Subcutaneous adipose tissue (tissue), 4 donors: ENCODE measurements around the gene TPRKB. TPM values are rescaled to one million over a fixed set of nuclear protein-coding genes. Genes with fewer than 3 reads are reported as not detected.
"Not testable (repeated sequence)": the region's sequence is repeated elsewhere in the genome, so short reads cannot be mapped to it uniquely, and the experiment has no call there.

Source experiments
- total RNA-seq, 4 donors: library from RNA; depleted of rRNA; stranded (reverse); fragments of >200 nt; gene quantifications; one replicate each; pipeline ENCODE4 v1.1.0, GENCODE V29; 2016
- TF ChIP-seq, protein P1 (sequence below): fragments of 450-650 bp; IDR thresholded peaks from one replicate; pipeline ENCODE4 v1.5.1; 2016; ENCODE audit warnings: low read depth, mild to moderate bottlenecking, control low read depth, antibody characterized with exemption, moderate library complexity

The TPRKB gene
- 10 to 100 TPM; 21.6 to 51.5 (median 28.1) TPM for total RNA-seq

DNA sequence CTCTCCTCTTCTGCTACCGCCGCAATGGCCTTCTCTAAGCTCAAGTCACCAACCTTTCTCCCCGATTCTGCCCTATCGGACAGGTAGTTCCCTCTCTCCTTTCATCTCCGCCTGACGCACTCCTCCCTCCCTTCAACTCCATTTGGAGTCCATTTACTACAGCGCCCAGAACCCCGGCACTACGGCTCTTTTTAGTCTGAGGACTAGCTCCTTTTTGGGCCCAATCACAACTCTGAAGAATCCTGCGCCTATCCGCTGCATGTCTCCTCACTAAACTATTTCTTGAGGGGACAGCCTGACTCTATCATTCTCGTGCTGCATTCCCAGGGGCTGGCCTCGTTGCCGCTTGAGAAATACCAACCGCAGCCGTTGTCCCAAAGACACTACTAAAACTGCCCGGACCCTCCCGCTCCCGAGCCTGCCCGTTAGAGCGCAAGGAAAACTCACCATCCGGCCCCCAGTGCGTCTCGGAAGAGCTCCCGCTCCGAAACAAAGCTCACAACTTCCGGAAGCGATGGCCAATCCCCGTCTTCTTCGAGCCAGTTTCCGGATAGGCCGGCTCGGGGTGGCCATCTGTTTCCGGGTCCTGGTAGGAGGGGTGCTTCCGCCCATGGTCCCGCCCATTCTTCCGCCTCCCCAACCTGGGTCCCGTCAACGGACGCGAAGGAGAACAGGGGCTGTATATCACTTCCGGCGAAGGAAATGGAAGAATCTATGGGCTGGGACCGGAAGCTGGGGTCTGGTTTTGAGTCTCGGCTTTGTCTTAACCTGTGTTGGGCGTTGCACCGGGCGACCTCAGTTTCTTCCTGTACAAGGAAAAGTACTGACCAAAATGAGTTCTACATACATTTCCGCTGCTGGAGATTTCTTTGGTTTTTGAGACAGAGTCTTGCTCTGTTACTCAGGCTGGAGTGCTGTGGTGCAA lies at the start of gene TPRKB:
TPRKB (minus strand) TSS at position 491 of the 925 bp plus-strand sequence. CDS start 2,776 bp downstream, outside the sequence.
- TF ChIP-seq, protein P1, sequence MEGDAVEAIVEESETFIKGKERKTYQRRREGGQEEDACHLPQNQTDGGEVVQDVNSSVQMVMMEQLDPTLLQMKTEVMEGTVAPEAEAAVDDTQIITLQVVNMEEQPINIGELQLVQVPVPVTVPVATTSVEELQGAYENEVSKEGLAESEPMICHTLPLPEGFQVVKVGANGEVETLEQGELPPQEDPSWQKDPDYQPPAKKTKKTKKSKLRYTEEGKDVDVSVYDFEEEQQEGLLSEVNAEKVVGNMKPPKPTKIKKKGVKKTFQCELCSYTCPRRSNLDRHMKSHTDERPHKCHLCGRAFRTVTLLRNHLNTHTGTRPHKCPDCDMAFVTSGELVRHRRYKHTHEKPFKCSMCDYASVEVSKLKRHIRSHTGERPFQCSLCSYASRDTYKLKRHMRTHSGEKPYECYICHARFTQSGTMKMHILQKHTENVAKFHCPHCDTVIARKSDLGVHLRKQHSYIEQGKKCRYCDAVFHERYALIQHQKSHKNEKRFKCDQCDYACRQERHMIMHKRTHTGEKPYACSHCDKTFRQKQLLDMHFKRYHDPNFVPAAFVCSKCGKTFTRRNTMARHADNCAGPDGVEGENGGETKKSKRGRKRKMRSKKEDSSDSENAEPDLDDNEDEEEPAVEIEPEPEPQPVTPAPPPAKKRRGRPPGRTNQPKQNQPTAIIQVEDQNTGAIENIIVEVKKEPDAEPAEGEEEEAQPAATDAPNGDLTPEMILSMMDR, result no peak

GRCh38 chr2:73783883-73784282 lies 46.7 kb upstream of the TPRKB start, which contains the start of gene C2orf78:
TSS of gene C2orf78 (plus strand) at chr2:73784183. CDS start at chr2:73784310, 127 bp downstream.
- TF ChIP-seq, protein P1, result not testable (repeated sequence)

- TF ChIP-seq, protein P1, result no peak
Measured at GRCh38 chr2:73780237-73780582, 43.1 kb upstream of the TPRKB start.

DNA sequence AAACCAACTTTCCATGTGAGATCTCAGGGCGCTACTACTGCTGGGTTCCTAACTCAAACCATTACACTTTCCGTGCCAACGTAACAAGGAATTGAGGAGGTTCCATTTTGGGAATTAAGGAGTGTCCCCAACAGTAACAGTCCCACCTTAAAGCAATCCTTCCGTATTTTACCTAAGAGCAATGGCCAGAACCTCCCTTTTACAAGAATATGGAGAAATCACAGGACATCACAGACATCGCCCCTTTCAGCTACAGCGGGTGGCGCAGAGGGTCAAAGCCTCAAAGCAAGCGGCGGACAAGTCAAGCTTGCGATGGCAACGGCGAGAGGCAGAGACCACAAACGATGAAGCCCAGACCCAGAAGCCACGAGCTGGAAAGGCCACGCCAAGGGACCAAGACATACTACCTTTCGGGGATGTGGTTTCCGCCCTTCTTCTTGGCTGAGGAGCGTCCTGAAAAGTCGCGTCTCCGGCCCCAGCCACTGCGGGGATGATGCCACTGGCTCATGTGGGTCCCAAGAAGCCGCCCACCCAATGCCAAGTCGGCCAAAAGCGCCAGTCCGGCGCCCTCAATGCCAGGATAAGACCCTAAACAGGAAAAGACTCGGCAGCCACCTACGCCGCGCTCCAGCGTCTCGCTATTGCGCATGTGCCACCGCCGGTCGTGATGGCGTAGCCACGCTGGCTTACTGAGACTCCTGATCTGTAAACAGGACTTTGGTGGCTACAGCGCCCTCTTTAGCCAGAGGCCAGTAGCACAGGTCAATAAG lies 42.5 kb upstream of the TPRKB start, which contains the start of gene DUSP11:
DUSP11 (minus strand) TSS at position 637 of the 770 bp plus-strand sequence; CDS start at position 508, 129 bp downstream.
- TF ChIP-seq, protein P1, result no peak

DNA sequence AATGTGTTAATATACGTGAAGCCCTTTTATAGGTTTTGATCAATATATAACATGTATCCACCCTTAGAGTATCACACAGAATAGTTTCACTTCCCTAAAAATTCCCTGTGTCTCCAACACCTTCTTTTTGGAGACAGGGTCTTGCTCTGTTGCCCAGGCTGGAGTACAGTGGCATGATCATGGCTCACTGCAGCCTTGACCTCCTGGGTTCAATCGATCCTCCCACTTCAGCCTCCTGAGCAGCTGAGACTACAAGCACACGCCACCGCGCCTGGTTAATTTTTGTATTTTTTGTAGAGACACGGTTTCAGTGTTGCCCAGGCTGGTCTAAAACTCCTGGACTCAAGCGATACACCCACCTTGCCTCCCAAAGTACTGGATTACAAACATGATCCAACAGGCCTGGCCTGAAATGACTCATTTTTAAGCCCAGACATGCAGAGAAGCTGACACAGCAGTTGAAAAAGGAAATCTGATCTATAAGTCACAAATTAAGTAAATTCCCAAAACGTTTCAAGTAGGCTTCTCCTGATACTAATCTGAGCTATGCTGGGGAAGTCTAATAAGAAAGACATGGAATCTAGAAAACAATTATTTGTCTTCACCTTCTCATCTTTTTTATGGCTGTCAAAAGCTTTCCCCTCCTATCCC lies 39.8 kb upstream of the TPRKB start:
- TF ChIP-seq, protein P1, result no peak

DNA sequence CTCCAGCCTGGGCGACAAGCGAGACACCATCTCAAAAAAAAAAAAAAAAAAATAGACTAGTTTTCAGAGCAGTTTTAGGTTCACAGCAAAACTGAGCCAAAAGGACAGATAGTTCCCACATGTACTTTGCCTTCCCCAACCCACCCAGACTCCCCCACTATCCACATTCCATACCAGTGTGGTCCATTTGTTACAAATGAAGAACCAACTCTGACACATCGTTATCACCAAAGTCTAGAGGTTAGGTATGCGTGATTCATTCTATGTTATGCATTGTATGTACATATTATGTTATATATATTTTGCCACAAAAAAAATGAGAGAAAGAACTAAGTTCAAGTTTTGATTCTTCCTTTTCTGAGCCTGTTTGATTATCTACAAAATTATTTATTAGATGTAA lies 39.2 kb upstream of the TPRKB start:
- TF ChIP-seq, protein P1, result no peak

DNA sequence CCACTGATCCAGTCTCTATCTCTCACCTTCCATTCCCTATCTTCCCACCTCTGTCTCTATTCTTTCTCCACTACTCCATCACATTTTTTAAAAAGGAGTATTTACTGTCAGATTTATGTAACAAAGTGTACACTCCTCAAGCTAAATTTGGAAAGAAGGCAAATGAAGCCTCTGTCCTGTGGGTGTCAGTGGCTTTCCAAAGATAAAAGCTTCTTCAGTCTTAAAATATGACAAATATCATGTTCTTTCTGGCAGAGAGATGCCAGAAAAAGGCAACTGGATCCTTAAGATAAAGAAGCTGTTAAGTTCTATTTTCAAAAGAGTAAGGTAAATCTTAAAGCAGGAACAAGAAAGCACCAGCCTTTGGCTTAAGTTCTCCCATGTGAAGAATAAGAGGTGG lies 35.7 kb upstream of the TPRKB start:
- TF ChIP-seq, protein P1, result no peak
